ENCODE measurements around the gene SLC6A7.

SLC6A7 gene

GRCh38 chr5:150217873-150218692 lies 28.2 kb downstream of the SLC6A7 start:
- CTCF ChIA-PET, result interaction anchor here (0.6 to 4.3 kb wide), 29 partner anchors 10 to 361 kb away, joined by 3 to 49 read pairs (median 4); no protein-coding TSS in a partner anchor
- TF ChIP-seq, protein P1, sequence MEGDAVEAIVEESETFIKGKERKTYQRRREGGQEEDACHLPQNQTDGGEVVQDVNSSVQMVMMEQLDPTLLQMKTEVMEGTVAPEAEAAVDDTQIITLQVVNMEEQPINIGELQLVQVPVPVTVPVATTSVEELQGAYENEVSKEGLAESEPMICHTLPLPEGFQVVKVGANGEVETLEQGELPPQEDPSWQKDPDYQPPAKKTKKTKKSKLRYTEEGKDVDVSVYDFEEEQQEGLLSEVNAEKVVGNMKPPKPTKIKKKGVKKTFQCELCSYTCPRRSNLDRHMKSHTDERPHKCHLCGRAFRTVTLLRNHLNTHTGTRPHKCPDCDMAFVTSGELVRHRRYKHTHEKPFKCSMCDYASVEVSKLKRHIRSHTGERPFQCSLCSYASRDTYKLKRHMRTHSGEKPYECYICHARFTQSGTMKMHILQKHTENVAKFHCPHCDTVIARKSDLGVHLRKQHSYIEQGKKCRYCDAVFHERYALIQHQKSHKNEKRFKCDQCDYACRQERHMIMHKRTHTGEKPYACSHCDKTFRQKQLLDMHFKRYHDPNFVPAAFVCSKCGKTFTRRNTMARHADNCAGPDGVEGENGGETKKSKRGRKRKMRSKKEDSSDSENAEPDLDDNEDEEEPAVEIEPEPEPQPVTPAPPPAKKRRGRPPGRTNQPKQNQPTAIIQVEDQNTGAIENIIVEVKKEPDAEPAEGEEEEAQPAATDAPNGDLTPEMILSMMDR (IDR thresholded peaks at IDR 0.05; ENCODE audit: control extremely low read depth, extremely low read depth, low read depth, missing control alignments), result peak; percentile 86
- POLR2A ChIA-PET, result no interaction called here
- peak; percentile 90 for DNase-seq (ENCODE audit: extremely low spot score)

DNA sequence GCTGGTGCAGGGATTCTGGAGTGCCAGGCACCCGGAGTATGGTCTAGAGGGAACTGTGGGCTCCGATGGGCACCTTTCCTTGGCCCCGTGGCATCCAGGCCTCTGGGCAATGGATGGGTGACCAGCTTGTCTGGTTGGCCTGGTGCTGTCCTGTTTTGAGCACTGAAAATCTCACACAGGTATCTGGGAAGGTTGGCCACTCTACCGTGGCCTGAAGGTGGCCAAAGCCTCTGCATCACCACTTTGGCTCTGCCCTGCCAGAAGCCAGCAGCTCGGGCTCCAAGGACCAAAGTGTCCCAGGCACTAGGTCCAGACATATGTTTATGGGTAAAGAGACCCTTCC lies 28.8 kb downstream of the SLC6A7 start:
- ChIA-PET POLR2A (no interaction called here), CTCF (interaction anchor here (0.7 to 4.3 kb wide), 28 partner anchors 10 to 362 kb away, joined by 3 to 49 read pairs (median 4); no protein-coding TSS in a partner anchor)
- TF ChIP-seq, protein P1 (IDR thresholded peaks at IDR 0.05; ENCODE audit: control extremely low read depth, extremely low read depth, low read depth, missing control alignments), result no peak
- no peak for DNase-seq (ENCODE audit: extremely low spot score)

DNA sequence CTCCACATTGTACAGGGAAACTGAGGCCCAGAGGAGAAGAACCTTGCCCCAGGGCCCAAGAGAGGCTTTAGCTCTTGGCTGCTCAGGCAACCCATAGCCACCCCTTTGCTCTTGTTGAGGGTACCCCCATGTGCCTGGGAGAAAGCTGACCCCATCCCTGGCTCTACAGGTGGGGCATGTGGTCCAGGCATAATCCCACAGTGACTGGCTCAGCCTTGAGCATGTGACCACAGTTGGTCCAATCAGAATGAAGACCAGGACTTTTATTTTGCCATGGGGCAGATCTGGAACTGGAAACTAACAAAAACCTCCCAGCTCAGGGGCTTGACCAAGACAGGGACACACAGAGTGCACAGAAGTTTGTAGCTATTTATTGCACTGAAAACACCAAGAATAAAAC lies 29.3 kb downstream of the SLC6A7 start:
- DNase-seq (ENCODE audit: extremely low spot score), result no peak
- TF ChIP-seq, protein P1 (IDR thresholded peaks at IDR 0.05; ENCODE audit: control extremely low read depth, extremely low read depth, low read depth, missing control alignments), result no peak
- POLR2A ChIA-PET, result no interaction called here
- CTCF ChIA-PET, result interaction anchor here (0.5 to 4.3 kb wide), 21 partner anchors 11 to 1165 kb away, joined by 3 to 49 read pairs (median 7); no protein-coding TSS in a partner anchor

DNA sequence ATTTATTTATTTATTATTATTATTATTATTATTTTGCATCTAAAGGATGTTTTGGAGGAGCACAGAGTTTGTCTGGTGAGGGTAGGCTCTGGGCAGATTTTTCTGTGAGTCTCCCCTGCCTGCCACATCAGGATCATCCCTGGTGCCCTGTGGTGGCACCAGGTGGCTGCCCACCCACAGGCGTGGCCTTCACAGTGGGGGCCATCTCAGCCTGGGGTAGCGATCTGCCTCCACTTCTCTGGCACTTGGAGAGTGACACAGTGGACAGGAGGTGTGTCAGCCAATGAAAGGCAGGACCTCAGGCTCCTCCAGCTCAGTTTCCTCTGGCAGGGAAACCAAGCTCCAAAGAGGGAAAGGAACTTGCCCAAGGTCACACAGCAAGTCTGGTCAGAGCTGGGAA lies 30.0 kb downstream of the SLC6A7 start:
- DNase-seq (ENCODE audit: extremely low spot score), result no peak
- CTCF ChIA-PET, result interaction anchor here (0.5 to 4.3 kb wide), 15 partner anchors 12 to 1164 kb away, joined by 3 to 49 read pairs (median 4); no protein-coding TSS in a partner anchor
- POLR2A ChIA-PET, result no interaction called here
- TF ChIP-seq, protein P1 (IDR thresholded peaks at IDR 0.05; ENCODE audit: control extremely low read depth, extremely low read depth, low read depth, missing control alignments), result no peak

GRCh38 chr5:150221471-150221870 lies 31.6 kb downstream of the SLC6A7 start:
- no peak for DNase-seq (ENCODE audit: extremely low spot score)
- TF ChIP-seq, protein P1 (IDR thresholded peaks at IDR 0.05; ENCODE audit: control extremely low read depth, extremely low read depth, low read depth, missing control alignments), result no peak
- CTCF ChIA-PET, result no interaction called here
- POLR2A ChIA-PET, result no interaction called here

DNA sequence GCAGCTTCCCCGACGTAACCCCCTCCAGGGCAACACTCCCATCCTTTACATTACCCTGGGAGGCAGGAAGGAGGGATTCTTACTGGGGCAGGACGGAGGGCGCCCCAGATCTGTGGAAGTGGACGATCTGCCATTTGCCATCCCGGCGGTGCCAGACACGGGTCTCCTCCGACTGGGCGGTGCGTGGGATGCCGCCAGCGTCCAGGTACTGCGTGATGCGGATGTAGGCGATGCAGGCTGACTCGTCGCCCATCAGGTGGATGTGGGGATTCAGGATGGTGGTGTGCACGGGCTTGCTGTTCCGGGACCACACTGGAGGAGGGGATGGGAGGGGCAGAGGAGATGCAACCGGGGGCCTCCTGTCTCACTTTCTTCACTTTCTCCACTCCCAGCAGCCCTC lies 33.0 kb downstream of the SLC6A7 start:
- DNase-seq (ENCODE audit: extremely low spot score), result no peak
- ChIA-PET POLR2A (no interaction called here), CTCF (interaction anchor here (1.4 to 1.6 kb wide), 3 partner anchors 9 to 92 kb away, joined by 3 to 4 read pairs (median 4); no protein-coding TSS in a partner anchor)
- TF ChIP-seq, protein P1 (IDR thresholded peaks at IDR 0.05; ENCODE audit: control extremely low read depth, extremely low read depth, low read depth, missing control alignments), result no peak

Data from GM10248 (cell line).